ENCODE measurements around the gene IL6R.
"Not testable (repeated sequence)": the region's sequence is repeated elsewhere in the genome, so short reads cannot be mapped to it uniquely, and the experiment has no call there.

The IL6R gene

DNA sequence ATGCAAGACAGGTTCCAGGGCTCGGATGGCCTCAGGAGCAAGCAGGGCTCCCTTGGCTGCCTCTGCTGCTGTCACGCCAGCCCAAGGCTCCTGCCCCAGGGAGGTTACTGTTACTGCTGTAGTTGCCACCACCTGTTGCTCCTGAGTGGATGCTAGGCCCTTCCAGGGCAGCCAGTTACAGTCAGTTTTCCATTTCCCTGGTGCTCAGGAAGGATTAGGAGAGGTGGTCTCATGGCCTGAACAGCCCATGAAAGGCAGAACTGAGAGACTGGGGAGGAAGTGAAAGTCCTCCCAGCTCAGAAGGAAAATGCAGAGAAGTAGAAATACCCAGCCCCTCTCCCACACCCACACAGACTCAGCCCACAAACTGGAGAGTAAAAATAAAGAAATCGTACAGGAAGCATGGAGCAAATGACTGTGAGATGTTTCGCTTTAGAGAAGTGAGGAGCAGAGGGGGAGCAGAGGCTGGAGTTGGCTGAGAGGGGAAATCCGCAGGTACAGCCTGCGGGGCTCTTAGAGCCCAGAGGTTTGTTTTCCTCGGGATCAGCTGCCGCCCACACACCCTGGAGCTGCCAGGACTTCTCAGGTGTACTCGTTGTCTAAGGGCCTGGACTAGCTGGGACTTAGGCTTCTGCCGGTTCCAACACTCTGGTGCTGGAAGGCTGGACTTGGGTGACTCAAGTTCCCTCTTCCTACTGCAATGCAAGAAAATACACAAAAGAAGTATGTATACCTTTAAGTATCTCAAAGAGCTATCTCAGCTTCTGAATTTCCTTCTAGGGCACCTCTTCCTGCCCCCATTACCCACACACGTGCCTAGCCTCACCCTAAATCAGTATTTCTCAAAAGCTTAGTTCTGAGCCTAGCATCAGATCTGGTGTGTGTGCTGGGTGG lies 2.3 kb downstream of the IL6R start:
- no peak for DNase-seq

- no peak for DNase-seq
Measured at GRCh38 chr1:154408174-154408777, 3.1 kb downstream of the IL6R start.

GRCh38 chr1:154410185-154410827 lies 5.2 kb downstream of the IL6R start:
- DNase-seq = no peak

DNA sequence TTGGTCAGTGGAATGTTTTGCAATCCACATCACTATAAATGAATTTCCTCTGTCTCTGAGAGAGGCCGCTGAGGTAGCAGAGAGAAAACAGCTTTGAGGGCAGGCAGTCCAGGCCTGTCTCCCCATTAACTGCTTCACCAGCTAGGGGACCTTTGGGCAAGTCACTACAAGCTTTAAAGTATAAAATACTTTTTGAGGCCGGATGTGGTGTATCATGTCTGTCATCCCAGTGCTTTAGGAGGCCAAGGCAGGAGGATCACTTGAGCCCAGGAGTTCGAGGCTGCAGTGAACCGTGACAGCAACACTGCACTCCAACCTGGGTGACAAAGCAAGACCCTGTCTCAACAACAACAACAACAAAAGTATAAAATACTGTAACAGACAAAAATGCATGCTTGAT lies 6.4 kb downstream of the IL6R start:
- no peak for DNase-seq

GRCh38 chr1:154413177-154413783 lies 8.1 kb downstream of the IL6R start:
- no peak for DNase-seq

DNA sequence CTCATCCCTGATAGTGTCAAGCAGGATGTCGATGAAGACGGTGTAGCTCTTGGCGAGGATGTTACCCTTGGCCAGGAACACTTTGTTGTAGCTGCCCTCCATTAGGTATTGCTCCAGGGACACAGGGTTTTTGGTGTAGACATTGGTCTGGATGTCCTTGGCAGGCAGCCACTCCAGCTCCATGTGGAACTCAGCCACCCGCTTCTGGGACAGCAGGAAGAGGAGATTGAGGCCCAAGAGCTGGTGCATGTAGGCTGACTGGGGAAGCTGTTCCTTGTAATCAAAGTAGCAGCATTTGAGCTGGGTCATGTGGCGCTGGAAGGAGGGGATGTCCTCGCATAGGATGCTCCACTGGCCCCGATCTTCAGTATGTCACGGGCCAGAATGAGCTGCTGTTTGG lies 9.5 kb downstream of the IL6R start:
- DNase-seq = no peak

GRCh38 chr1:154416471-154417337 lies 11.6 kb downstream of the IL6R start:
- no peak for DNase-seq

- no peak for DNase-seq
Measured at GRCh38 chr1:154417338-154417608, 12.1 kb downstream of the IL6R start.

- DNase-seq = no peak
Measured at GRCh38 chr1:154418062-154418921, 13.1 kb downstream of the IL6R start.

- DNase-seq = no peak
Measured at GRCh38 chr1:154418923-154419619, 13.9 kb downstream of the IL6R start.

- peak; percentile 46 for DNase-seq
Measured at GRCh38 chr1:154419620-154420571, 14.8 kb downstream of the IL6R start.

GRCh38 chr1:154420961-154421924 lies 16.1 kb downstream of the IL6R start:
- DNase-seq = no peak

DNA sequence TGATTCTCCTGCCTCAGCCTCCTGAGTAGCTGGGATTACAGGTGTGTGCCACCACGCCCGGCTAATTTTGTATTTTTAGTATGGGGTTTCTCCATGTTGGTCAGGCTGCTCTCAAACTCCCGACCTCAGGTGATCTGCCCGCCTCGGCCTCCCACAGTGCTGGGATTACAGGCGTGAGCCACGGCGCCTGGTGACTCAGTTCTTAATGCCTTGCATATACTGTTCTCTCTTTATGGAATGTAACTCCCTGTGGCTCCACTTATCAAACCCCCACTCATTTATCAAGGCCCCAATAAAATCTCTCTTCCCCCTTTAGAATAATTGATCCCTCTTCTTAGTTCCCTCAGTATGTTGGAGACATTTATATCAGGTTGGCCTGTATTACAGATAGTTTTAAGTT lies 16.9 kb downstream of the IL6R start:
- not testable (repeated sequence) for DNase-seq

DNA sequence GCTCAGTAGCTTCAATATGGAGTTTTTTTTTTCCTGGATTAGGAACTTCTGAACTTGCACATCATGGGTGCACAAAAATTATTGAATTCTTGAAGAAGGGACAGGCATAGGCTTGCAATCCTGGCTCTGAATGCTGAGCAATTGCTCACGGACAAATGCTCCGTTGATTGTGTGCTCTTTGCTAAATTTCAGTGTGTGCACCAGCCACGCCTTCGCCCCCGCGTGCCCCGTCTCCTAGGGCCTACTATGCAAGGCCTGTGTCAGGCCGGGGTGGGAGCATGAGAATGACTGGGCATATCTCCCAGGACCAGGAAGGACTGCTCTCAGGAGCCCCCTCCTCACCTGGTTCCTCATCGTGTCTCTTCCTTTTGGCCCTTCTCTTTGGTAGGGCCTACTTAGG lies 17.4 kb downstream of the IL6R start:
- DNase-seq = no peak

- no peak for DNase-seq
Measured at GRCh38 chr1:154423304-154423987, 18.3 kb downstream of the IL6R start.

DNA sequence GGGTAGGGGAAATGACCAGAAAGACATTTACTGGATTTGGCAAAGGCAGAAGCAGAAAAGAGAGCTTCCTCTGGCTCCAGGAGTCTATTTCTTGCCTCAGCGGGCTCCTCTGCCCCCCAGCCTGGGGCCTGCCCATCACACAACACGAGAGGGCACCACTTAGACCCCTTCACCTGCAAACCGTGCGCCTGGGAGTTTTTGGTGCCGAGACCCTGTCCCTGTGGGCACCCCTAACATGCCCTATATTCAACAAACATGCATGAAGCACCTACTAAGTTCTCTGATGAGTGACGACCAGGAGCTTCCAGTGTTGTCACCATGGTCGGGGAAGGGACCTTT lies 18.8 kb downstream of the IL6R start:
- DNase-seq = no peak

DNA sequence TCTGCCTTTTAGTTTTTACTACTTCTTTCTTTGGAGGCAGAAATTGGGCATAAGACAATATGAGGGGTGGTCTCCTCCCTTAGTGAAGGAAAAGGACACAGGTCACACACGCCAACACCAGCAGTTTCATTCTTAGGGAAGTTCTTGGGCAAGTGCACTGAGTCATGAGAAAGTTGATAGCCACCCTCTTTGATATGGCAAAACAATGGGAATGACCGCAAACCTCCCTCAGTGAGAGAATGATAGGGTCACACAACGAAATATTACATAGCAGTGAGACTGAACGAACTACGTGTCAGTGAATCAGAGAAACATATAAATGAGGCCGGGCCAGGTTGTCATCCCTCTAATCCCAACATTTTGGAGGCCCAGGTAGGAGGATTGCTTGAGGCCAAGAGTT lies 20.0 kb downstream of the IL6R start:
- DNase-seq = no peak
